Stimulated activated CD8-positive, alpha-beta memory T cell treated with anti-CD3 and anti-CD28 coated beads, Interleukin-12 subunit alpha, Interleukin-12 subunit beta, amount 100 ng/mL, for 24 hours (primary cell): ENCODE measurements around the gene GDF11.

Experiments
- DNase-seq: peaks from one replicate; pipeline ENCODE4 v3.0.0-alpha.2; 2020; ENCODE audit errors: extremely low read depth

Gene GDF11

DNA sequence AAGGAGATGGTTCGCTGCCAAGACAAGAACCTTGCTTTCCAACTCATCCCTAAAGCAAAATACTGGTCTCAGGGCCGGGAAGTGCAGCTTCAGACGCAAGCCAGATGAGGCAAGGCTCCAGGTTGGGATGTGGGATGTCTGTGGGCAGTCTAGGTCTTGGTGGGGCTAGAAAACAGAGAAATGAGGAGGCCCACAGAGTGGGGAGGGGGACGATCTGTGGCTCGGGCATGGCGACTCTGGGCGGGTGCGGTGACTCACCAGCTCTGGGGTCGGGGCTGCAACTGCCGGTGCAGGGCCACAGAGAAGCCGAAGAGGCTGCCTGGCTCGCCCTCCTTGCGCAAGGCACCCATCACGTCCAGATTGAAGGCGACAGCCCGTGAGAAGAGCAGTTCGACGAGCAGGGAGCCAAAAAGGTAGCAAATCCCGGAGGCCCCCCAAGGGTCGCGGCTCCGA lies 35.7 kb upstream of the GDF11 start:
- DNase-seq: no peak

DNA sequence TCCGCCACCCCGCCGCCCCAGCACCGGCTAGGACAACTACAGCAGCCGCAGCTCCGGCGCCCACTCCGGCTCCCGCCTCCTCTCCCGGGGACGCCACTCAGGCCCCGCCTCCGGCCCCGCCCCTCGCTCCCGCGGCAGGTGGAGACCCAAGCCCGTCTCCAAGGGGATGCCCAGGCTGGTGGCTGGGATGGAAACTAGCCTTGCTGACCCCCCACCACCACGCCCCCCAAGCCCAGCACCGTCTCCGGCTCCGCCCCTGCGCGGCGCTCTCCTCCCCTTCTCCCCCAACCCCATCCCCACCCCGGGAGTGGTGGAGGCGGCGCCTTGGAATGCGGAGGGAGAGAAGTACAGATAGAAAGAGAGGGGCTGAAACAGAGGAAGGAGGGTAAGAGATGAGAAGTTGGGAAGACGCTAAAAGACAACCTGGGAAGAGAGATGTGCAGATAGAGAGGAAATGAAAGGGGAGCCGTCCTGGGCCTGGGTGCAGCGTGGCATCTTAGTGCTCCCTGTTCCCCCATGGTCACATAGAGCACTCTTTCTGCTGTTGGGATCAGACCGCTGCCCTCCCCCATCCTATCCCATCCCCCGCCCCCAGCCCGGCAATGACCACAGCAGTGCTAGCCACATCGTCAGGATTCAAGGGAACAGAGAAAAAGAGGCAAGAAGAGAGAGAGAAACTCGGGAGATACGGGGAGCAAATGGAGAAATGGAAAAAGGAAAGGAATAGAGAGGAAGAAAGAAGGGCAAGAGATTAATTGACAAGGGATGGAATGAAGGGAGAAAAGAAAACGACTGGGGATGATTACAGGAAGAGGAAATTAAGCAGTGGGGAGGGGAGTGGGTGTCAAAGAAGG lies 34.9 kb upstream of the GDF11 start, which contains the start of gene ITGA7:
Gene ITGA7 (minus strand): TSS at position 64 of the 854 bp plus-strand sequence. CDS start 222 bp downstream, outside the sequence.
- DNase-seq: no peak

DNA sequence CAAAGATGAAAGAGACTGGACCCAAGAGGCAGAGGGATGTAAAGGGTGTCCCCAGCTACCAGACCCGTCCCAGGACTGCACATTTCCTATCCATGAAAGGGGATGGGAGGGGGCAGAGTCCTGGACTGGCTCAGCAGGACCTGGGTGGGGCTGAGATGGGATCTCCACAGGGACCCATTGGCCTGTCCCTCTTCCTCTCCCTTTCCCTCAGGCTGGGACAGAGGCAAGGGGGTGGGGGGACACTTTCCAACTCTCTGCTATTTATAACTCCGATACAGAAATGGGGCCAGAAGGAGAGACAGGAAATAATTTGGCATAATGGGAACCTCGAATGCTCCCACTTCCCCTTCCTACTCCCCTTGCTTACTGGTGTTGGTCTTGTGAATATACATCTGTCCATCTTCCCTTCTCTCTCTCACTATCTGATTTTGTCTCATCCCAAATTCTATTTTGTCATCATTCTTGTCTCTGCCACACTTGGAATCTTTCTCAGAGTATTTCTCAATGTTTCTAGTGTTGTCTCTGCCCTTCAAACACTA lies 34.2 kb upstream of the GDF11 start:
- DNase-seq: no peak

DNA sequence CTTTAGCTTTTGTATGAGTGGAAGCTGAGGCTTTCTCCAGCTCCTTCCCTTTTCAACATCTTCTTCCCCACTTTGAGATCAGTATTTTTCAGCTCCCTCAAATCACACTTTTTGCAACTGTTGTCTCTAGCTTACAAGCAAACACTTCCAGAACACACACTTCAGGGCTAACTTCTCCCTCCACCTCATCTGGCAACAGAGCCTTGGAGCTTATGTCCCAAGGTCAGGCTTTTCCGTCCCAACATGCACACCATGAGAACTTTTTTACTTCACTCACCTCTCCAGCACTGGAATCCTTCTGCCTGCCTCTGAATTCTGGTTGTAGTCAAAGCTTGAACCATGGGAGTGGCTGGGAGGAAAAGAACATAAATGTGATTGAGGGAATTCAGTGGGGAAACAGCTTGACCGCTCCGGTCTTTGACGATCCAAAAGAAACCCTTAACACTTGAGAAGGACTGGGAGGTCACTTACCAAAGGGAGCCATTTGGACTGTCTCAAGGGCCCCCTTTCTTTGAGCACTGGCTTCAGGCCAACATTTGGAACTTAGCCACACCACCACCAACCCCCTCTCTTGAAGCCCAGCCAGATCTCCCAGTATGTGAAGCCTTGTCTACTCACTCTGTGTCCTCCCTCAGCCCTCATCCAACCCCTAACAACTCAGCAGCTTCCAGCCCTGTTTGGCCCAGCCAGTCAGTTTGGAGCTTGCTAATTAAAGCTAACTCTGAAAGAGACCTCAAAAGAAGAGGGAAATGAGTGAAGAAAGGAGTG lies 31.0 kb upstream of the GDF11 start:
- DNase-seq: no peak

DNA sequence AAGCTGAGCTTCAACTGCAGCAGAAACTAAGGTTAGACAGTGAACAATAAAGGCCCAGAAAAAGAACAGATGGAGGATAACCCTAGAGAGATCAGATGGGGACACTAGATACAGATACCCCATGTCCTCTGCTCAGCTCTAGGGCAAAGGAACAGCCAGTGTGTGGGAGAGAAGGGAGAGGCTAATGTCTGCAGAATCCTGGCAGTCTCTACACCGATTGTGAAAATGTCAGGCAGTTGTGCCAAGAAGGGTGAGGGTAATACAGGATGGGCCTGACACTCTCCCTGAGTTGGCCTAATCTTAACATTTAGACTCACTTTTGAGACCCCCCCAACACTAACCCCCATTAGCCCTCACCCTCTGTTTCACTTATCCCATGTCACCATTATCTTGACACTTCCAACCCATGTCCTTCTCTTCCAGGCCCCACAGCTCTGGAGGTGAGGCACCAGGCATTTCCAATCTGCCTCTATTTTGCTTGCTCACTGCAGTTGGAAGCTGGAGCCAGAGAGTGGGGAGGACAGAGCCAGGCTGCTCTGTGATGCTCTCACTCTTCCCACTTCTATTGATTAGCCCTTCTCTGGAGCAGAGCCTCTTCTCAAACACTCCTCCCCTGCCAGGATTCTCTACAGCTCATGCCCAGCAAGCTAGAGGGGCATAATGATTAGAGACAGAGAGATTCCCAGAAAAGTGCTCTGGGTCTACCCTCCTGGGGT lies 30.1 kb upstream of the GDF11 start:
- DNase-seq: no peak

DNA sequence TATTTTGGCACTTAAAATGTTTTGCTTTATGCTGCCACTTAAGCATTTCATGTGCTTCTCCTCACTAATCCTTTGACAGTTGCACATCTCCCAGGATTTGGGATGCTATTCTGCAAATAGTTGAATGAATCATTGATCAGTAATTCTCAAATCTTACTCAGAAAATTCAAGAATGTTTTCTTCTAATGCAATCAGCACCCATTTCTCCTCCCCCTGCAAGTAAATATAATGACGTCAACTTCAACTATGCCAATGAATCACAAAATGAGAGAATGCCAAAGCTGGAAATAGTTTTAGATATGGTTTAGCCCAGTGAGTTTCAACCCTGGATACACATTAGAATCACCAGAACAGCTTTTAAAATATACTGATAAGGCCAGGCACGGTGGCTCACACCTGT lies 29.2 kb upstream of the GDF11 start:
- no peak for DNase-seq

DNA sequence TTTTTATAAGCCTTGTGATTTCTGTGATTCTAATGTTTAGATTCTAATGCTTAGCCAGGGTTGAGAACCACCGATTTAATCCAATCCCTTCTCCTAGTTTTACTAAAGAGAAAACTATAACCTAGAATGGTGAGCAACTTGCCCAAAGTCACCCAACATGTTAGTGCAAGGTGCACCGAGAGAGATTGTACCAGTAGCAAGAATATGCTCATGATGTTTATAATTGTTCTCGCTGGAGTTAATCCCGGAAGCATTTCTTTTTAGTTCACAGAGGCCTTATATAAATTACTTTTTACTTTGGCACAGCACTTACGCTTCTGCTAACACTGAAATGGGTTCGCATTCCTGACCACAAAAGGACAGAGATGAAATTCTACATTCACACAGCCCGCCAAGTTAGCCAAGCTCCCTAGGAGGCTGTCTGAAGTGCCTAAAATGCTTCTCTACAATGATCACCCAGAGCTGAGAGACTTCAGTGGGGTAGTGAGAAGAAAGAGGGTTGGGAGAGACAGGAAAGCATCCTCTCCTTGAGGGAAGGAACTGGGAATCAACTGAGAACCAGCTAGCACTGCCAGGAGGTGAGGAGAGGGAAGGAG lies 27.7 kb upstream of the GDF11 start:
- DNase-seq: no peak

DNA sequence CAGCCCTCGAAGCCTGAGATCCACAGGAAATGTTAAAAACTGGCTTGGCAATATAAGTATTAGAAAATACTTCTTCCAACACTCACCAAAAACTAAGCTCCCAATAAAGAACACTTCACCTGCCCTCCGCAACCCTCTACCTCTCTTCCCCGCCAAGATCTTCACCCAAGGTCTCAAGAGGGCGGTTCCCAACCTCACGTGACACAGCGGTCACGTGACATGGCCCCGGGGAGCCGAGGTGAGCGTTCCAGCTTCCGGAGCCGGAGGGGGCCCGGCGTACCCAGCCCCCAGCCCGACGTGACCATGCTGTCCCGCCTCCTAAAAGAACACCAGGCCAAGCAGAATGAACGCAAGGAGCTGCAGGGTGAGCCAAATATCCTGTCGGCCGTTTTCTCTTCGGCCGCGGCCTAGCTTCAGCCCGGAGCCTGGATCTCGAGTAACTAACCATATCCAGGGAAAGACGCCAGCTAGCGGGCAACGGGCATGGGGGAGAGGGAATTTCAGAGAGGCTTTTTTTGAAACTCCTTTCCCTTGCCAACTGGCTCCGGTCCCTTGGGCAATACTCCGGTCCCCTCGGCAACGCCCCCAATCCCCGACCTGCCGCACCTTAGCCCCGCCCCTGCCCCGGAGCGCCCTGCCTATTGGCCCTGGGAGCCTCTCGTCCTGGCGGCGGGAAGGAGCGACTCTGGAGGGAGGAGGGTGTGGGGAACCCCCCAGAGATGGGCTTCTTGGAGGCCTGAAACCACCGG lies 26.9 kb upstream of the GDF11 start, which contains the start of gene BLOC1S1:
Gene BLOC1S1 (plus strand): TSS at position 214 of the 749 bp plus-strand sequence. CDS start 6 bp downstream, at position 220.
- peak; percentile 86 for DNase-seq

DNA sequence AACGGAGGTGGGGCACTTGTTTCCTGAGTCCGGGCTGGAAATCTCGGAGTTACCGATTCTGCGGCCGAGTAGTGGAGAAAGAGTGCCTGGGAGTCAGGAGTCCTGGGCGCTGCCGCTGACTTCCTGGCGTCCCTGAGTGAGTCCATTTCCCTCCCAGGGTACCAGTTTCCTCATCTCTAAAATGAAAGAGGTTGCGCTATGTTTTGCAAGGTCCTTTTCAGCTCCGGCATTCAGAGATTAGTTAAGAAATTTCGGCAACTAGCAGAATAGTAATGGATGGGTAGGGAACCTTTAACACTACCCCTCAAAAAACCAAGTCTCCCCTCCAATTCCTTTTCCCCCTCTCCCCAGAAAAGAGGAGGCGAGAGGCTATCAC lies 26.4 kb upstream of the GDF11 start:
- DNase-seq: no peak

DNA sequence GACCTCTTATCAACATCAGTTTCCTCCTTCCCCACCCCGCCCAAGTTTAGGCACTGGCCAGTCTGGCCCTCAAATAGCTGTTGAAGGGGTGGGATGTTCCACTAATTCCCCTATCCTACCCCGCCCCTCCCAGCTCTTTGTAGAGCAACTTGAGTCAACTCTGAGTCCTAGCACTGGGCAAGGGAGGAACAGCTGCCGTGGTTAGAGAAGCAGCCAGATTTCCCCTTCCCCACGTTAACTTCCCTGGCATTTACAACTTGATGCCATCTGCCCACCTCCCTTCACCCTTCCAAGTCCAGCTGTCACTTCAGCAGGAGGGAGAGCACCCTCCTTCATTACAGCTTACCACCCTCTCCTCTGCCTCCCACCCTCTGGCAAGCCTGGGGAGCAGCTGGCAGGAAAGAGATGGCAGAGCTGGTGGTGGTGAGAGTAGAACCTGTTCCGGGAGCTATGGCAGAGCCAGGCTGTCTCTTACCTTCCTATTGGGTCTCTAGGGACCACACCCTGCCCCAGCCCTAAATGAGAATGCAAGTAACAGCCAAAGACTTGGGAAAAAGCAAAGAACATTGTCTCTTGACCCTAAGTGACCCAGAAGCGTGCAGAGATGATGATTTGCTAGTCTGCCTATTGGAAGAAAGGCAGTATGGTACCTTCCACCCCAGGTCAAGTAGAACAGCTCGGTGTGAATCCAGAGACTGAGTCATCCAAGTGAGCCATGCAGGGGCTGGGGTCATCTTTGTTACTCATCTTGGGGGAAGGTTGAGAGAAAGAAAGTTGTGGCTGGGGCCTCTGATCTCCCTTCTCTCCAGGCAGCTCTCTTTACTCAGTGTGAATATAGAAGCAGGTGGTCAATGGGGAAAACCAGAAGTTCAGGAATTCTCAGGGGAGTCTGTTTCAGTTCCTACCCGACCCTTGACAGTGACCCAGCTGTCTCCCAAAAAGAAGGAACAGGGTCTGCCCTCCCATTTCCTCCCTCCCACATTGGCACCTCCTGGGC lies 25.6 kb upstream of the GDF11 start:
- no peak for DNase-seq

DNA sequence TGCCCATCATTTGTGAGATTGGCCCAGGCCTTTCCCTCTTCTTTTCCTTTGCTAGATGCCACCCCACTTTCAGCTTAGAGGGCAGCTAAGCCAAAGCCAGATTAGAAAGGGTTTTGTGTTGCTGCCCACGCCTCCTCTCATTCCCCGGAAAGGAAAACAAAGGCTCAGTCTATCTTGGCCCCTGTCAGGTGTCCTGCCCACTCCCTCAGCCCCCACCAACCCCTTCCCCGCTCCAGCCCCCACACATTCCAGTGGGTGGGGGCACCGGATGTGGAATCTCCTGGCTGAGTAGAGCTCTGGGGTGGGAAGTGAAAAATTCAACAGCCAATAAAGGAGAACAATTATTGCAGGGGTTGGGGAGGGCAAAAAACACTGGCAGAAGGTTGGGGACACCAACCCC lies 24.9 kb upstream of the GDF11 start:
- no peak for DNase-seq

DNA sequence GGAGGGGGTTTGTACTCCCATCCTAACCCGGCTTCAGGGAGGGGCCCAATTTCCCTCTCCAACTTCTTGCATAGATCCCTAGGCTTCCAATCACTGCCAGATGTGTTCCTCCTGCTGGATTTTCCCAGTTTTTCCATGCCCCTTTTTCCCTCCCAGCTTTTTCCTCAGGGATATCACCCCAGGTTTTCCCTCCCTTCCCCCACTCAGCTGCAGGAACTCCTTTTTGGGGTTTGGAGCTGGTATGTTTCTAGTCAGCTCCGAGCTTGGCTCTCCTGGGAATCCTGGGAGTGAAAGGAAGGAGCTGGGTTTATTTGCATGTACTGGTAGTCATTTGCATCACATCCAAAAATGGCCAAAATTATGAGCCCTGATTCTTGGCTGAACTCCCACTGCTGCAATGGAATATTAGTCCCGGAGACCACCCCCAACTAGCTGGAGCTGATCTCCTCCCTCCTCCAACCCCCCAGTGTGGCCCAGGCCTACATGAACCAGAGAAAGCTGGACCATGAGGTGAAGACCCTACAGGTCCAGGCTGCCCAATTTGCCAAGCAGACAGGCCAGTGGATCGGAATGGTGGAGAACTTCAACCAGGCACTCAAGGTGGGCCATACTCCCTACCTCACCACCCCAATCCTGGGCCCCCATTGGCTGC lies 24.2 kb upstream of the GDF11 start:
- DNase-seq: no peak

DNA sequence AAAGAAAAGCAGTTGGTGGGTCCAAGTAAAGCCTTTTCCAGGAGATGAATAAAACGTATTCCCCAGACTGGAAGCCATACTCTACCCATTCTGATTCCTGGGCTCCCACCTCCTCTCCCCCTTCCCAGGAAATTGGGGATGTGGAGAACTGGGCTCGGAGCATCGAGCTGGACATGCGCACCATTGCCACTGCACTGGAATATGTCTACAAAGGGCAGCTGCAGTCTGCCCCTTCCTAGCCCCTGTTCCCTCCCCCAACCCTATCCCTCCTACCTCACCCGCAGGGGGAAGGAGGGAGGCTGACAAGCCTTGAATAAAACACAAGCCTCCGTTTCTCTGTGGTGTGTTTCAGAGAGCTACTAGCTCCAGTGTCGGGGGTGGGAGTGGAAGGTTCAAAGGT lies 23.6 kb upstream of the GDF11 start:
- no peak for DNase-seq

DNA sequence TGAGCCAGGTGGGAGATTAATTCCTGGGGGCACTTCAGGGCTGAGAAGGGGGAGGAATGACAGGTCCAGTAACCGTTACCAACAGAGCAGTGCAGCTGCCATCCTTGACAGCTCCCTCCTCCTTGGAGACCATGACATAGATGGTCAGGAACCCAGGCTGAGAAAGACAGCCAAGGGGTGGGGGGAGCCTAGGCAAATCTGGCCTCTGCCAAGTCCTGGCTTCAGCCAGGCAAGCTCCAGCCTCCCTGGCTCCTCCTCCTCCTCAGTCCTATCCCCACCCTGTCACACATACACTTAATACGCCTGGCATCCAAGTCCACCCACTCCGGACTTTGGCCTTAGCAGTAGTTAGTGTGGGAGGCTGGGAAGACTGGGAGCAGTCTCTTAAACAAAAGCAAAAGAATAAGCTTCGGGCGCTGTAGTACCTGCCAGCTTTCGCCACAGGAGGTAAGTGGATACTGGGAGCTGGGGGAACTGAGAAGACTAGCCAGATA lies 22.8 kb upstream of the GDF11 start, which contains the start of gene RDH5:
Gene RDH5 (plus strand): TSS at position 323 of the 494 bp plus-strand sequence. CDS start 792 bp downstream, outside the sequence.
- DNase-seq: no peak

DNA sequence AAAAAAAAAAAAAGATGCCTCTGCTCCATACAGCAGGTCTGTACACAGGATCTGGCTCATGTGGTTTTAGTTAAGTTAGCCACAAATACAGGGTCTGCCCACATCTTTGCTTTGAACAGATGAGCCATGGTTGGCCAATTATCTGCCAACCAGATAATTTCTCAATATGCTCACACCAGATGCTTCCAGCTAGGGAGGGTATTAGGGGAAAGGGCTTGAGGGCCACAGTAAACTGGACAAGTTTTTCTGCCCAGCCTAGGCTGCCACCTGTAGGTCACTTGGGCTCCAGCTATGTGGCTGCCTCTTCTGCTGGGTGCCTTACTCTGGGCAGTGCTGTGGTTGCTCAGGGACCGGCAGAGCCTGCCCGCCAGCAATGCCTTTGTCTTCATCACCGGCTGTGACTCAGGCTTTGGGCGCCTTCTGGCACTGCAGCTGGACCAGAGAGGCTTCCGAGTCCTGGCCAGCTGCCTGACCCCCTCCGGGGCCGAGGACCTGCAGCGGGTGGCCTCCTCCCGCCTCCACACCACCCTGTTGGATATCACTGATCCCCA lies 22.0 kb upstream of the GDF11 start:
- DNase-seq: no peak

DNA sequence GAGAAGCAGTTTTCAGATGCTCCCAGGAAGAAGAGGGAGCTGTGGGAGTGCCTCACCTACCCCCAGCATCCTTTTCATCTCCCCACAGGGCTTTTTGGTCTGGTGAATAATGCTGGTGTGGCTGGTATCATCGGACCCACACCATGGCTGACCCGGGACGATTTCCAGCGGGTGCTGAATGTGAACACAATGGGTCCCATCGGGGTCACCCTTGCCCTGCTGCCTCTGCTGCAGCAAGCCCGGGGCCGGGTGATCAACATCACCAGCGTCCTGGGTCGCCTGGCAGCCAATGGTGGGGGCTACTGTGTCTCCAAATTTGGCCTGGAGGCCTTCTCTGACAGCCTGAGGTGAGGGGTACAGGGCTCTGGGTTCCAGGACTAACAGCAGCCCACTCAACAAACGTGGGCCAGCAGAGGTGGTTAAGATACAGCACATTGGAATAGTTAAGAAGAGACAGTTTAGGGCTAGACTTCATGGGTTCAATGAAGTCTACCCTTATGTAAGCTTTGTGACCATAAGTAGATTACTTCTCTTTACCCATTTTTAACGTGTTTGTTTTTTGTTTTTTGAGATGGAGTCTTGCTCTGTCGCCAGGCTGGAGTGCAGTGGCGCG lies 21.2 kb upstream of the GDF11 start:
- DNase-seq: no peak

DNA sequence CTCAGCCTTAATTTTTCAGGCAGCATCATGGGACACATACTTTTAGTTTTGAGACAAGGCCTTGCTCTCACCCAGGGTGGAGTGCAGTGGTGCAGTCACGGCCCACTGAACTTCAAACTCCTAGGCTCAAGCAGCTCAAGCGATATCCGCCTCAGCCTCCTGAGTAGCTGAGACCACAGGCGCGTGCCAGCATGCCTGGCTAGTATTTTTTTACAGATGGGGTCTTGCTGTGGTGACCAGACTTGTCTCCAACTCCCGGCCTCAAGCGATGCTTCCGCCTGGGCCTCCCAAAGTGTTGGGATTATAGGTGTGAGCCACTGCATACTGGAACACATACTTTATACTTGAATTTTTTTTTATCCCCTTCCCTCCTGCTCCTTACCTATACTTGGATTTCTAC lies 20.0 kb upstream of the GDF11 start:
- no peak for DNase-seq
